Thymus (tissue), 11 donors: ENCODE measurements around the gene CARNS1. TPM values are rescaled to one million over a fixed set of nuclear protein-coding genes. Genes with fewer than 3 reads are reported as not detected.

Source experiments
- DNase-seq, 9 donors: peaks; one replicate each; pipeline ENCODE4 v3.0.0-alpha.2; 2013; ENCODE audit warnings: low spot score in 9 of 9, low read depth in 6 of 9, missing footprints in 1 of 9
- H3K27ac ChIP-seq, 2 donors: one replicate each; pipeline ENCODE4 v1.5.1; 2013; ENCODE audit warnings: control low read depth in 1 of 2, low read depth in 1 of 2, low read length in 1 of 2, mild to moderate bottlenecking in 1 of 2, moderate library complexity in 1 of 2
- H3K27me3 ChIP-seq, 2 donors: one replicate each; pipeline ENCODE4 v1.5.1; 2013; ENCODE audit warnings: low read length in 1 of 2; ENCODE audit not compliant: control insufficient read depth in 2 of 2, insufficient read depth in 1 of 2
- H3K36me3 ChIP-seq, 2 donors: one replicate each; pipeline ENCODE4 v1.5.1; 2013; ENCODE audit warnings: low read length in 1 of 2, mild to moderate bottlenecking in 1 of 2, moderate library complexity in 1 of 2; ENCODE audit not compliant: control insufficient read depth in 2 of 2, insufficient read depth in 2 of 2
- H3K4me1 ChIP-seq, 2 donors: one replicate each; pipeline ENCODE4 v1.5.1; 2013; ENCODE audit warnings: low read length in 2 of 2; ENCODE audit not compliant: control insufficient read depth in 2 of 2, insufficient read depth in 2 of 2
- H3K4me3 ChIP-seq, 2 donors: one replicate each; pipeline ENCODE4 v1.5.1; 2013; ENCODE audit warnings: low read length in 2 of 2, control low read depth in 1 of 2, mild to moderate bottlenecking in 1 of 2
- H3K9me3 ChIP-seq, 2 donors: one replicate each; pipeline ENCODE4 v1.5.1; 2013; ENCODE audit warnings: low read length in 1 of 2, mild to moderate bottlenecking in 1 of 2; ENCODE audit not compliant: control insufficient read depth in 2 of 2, insufficient read depth in 1 of 2
- WGBS: extraction: QIAGEN DNeasy Blood & Tissue Kit; methylation state at CpG from one replicate; pipeline ENCODE4 v1.1.7; 2013; 5-methylcytosine and 5-hydroxymethylcytosine counted together
- polyA plus RNA-seq: library from polyadenylated mRNA; stranded (reverse); fragments of 200-250 nt; gene quantifications from one replicate; pipeline ENCODE4 v1.2.3, GENCODE V29; 2013
- total RNA-seq: library from RNA; stranded (reverse); fragments of 120-200 nt; gene quantifications from one replicate; pipeline ENCODE4 v1.2.4, GENCODE V29; 2013
- donor health status: healthy.

The CARNS1 gene
- total and polyA plus RNA-seq, 2 donors = 0.57 to 1.7 TPM

DNA sequence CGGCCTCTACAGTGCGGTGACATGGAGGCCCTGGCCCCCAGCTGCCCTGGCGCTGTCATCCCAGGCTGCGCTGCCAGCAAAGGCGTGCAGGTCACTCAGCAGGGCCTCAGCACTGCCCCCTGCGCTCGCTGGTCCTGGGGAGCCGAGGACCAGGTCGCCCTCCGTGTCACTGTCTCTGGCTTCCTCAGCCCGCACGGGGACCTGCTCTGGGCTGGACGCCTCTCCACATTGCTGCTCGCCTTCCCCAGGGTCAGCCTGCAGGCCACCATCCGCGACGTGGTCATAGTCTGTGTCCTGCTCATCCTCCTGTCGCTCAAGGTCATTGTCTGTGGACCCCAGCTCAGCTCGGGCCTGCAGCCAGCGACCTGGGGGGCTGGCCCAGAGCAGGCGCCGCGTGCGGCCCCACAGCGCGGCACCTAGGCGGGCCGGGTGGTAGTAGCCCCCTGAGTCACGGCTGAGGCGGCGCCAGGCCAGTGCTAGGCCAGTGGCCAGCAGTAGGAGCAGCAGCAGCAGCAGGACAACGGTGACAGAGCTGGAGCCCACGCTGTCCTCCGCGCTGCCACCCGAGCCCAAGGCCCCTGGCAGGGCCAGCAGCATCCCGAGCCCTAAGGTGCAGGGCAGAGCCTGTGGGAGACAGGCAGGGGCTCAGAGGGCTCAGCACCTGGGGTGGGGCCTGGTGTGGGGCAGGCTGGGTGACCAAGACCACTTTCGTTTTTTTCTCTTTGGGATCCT is 20.4 kb downstream of the CARNS1 start:
- H3K9me3 ChIP-seq = peaks cover 0 to 6% of the 10 kb centered on the region in 2 donors
- DNase-seq = no peak
- peak overlapping the region; percentile 90 to 94 for H3K27ac ChIP-seq
- H3K27me3 ChIP-seq = no peaks in the 10 kb centered on the region
- WGBS = 92% methylated on average over 38 of the region's 38 CpGs
- H3K4me3 ChIP-seq = peak overlapping the region; percentile 91 to 96
- H3K36me3 ChIP-seq = peaks cover 58 to 63% of the 10 kb centered on the region in 2 donors
- peaks cover 48 to 84% of the 10 kb centered on the region in 2 donors for H3K4me1 ChIP-seq

DNA sequence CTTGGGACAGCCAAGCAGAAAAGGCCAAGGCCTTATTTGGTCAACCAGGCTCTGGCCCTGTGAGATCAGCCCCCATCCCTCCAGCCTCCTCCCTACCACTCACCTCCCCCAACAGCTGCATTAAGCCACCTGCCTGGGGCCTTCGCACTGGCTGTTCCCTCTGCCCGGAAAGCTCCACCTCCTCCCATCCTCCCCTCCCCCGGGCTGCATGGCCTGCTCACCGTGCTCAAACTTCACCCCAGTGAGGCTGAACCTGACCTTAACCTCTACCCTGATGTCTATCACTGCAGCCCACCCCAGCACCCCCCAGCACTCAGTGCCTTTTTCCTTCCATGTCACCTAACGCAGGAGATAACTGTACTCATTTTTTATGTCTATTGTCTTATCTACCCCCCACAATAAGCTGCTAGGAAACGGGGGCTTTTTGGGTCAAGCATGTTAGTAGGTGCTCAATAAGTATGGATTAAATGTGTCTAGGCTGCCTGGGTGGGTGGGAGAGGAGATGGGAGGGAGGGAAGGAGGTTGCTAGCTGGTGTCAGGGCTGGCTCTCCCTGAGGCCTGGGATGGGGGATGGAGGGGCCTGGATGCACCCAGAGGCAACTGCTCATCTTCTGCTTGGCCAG is 21.1 kb downstream of the CARNS1 start:
- Histone ChIP-seq H3K4me1 (peaks cover 53 to 82% of the 10 kb centered on the region in 2 donors), H3K27ac (peak overlapping the region; percentile 90 to 94), H3K9me3 (peaks cover 0 to 6% of the 10 kb centered on the region in 2 donors), H3K36me3 (peaks cover 54 to 63% of the 10 kb centered on the region in 2 donors), H3K4me3 (peak overlapping the region; percentile 91 to 96), H3K27me3 (no peaks in the 10 kb centered on the region)
- WGBS = 4% methylated on average over 6 of the region's 6 CpGs
- DNase-seq = peak in 6 of 9 donors; percentile 66 to 88 (median 76)

- peaks cover 0 to 7% of the 10 kb centered on the region in 2 donors for H3K9me3 ChIP-seq
- WGBS = 3% methylated on average over 26 of the region's 26 CpGs
- H3K36me3 ChIP-seq = peaks cover 51 to 56% of the 10 kb centered on the region in 2 donors
- DNase-seq = peak in 7 of 9 donors; percentile 59 to 90 (median 79)
- no peaks in the 10 kb centered on the region for H3K27me3 ChIP-seq
- peaks cover 54 to 82% of the 10 kb centered on the region in 2 donors for H3K4me1 ChIP-seq
- peak within 1 kb of the TSS; percentile 94 to 98 for H3K27ac ChIP-seq
- H3K4me3 ChIP-seq = peak within 1 kb of the TSS; percentile 91 to 96
Observed at GRCh38 chr11:67437082-67437808, 21.8 kb downstream of the CARNS1 start, which contains the start of gene PTPRCAP. PTPRCAP (minus strand) TSS chr11:67437682; CDS start chr11:67437619, 63 bp downstream.

- Histone ChIP-seq H3K36me3 (peaks cover 46 to 50% of the 10 kb centered on the region in 2 donors), H3K27ac (peak overlapping the region; percentile 94 to 98), H3K4me3 (peak overlapping the region; percentile 91 to 96), H3K27me3 (no peaks in the 10 kb centered on the region), H3K4me1 (peaks cover 59 to 84% of the 10 kb centered on the region in 2 donors), H3K9me3 (peaks cover 0 to 11% of the 10 kb centered on the region in 2 donors)
- WGBS = 37% methylated on average over 3 of the region's 3 CpGs
- DNase-seq = no peak
Observed at GRCh38 chr11:67437809-67438157, 22.3 kb downstream of the CARNS1 start.

GRCh38 chr11:67438158-67438902 is 22.9 kb downstream of the CARNS1 start:
- Histone ChIP-seq H3K27ac (peak overlapping the region; percentile 94 to 98), H3K9me3 (peaks cover 0 to 11% of the 10 kb centered on the region in 2 donors), H3K36me3 (peaks cover 41 to 45% of the 10 kb centered on the region in 2 donors), H3K4me3 (peak overlapping the region; percentile 91 to 96), H3K4me1 (peaks cover 63 to 86% of the 10 kb centered on the region in 2 donors), H3K27me3 (no peaks in the 10 kb centered on the region)
- 92% methylated on average over 41 of the region's 41 CpGs for WGBS
- DNase-seq = peak in 1 of 9 donors; percentile 43

GRCh38 chr11:67439321-67440228 is 24.1 kb downstream of the CARNS1 start:
- peak overlapping the region; percentile 73 to 94 for H3K27ac ChIP-seq
- peak in 1 of 9 donors; percentile 39 for DNase-seq
- peaks cover 29 to 33% of the 10 kb centered on the region in 2 donors for H3K36me3 ChIP-seq

GRCh38 chr11:67440229-67441097 is 25.0 kb downstream of the CARNS1 start:
- Histone ChIP-seq H3K36me3 (peaks cover 20 to 25% of the 10 kb centered on the region in 2 donors), H3K27ac (peak overlapping the region; percentile 86 to 94), H3K4me3 (no peak overlapping the region), H3K9me3 (peaks cover 0 to 11% of the 10 kb centered on the region in 2 donors), H3K4me1 (peaks cover 56 to 82% of the 10 kb centered on the region in 2 donors), H3K27me3 (no peaks in the 10 kb centered on the region)
- WGBS = 84% methylated on average over 17 of the region's 17 CpGs
- peak in 1 of 9 donors; percentile 24 for DNase-seq

More at GRCh38 chr11:67439321-67440228, 24.1 kb downstream of the CARNS1 start:
- Histone ChIP-seq H3K27me3 (no peaks in the 10 kb centered on the region), H3K9me3 (peaks cover 0 to 11% of the 10 kb centered on the region in 2 donors), H3K4me1 (peaks cover 56 to 82% of the 10 kb centered on the region in 2 donors), H3K4me3 (peak overlapping the region in 1 of 2 donors; percentile 96)
- WGBS = 88% methylated on average over 31 of the region's 31 CpGs
